Transverse colon (tissue), 4 donors: Measurements from ENCODE around the gene SMARCA2.

Experiments
- CTCF ChIP-seq, 5 experiments: fragments of 200-600 bp in 3 of 5; fragments of 450-650 bp in 2 of 5; sonication (generic) in 3 of 5; IDR thresholded peaks; 1 replicate in 2 of 5; 2 replicates in 3 of 5; pipeline ENCODE4 v1.5.1; 2016 to 2017; ENCODE audit warnings: antibody characterized with exemption in 5 of 5, inconsistent platforms in 3 of 5, mild to moderate bottlenecking in 2 of 5, moderate library complexity in 1 of 5
- EP300 ChIP-seq: sonication (generic); formaldehyde crosslinking; IDR thresholded peaks from one replicate; pipeline ENCODE4 v1.6.1; 2017; ENCODE audit warnings: antibody characterized with exemption, low read depth
- POLR2A ChIP-seq: fragments of 450-650 bp; IDR thresholded peaks from one replicate; pipeline ENCODE4 v1.6.1; 2016; ENCODE audit warnings: antibody characterized with exemption, mild to moderate bottlenecking, moderate library complexity
- POLR2AphosphoS5 ChIP-seq, 3 donors: sonication (generic); formaldehyde crosslinking; IDR thresholded peaks; one replicate each; pipeline ENCODE4 v1.6.1; 2016; ENCODE audit warnings: antibody characterized with exemption in 3 of 3

DNA sequence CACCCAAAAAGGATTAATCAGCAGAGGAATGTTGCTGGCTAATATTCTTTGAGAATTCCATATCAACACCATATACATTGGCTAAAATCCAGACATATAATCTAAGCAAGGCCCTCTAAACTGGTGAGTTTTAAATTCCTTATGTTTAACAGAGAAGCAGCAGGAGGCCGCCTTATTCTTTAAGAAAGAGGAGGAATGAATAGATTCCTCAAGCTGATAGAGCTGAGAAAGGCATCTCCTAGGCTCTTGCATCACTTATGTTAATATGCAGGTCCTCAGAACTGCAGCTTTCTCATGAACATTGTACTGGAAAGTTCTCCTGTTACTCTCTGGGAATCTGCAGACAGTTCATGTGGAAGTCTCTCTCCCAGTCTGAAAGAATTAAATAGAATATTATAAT is 20.1 kb upstream of the SMARCA2 start:
- TF ChIP-seq POLR2A: no peak
- no peak for TF ChIP-seq EP300
- TF ChIP-seq CTCF (IDR thresholded peaks at IDR 0.05): no peak
- TF ChIP-seq POLR2AphosphoS5 (IDR thresholded peaks at IDR 0.05): no peak
